ENCODE results near the gene MAT1A.
"Not testable (repeated sequence)": the region's sequence is repeated elsewhere in the genome, so short reads cannot be mapped to it uniquely, and the experiment has no call there.

The MAT1A gene

DNA sequence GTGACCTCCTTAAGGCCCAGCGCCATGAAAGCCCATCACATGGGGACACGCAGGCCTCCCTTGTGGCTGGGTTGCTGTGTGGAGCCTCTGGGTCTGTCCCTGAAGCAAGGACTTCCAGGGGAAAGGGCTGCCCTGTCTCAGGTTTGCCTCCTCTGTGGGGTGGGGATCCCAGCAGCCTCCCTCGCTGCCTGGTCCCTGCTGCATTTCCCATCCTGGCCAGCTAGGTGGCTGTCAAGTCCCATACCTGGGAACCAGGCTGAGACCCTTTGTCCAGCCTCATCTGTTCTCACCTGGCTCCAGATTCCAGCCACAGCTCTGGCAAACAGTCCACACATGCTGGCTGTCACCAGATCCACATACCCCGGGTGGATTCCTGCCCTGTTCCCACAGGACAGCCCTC is 32.7 kb downstream of the MAT1A start:
- not testable (repeated sequence) for DNase-seq (ENCODE audit: low read depth); H3K4me3 ChIP-seq (ENCODE audit: low read depth, low read length)
- TF ChIP-seq, protein P1, sequence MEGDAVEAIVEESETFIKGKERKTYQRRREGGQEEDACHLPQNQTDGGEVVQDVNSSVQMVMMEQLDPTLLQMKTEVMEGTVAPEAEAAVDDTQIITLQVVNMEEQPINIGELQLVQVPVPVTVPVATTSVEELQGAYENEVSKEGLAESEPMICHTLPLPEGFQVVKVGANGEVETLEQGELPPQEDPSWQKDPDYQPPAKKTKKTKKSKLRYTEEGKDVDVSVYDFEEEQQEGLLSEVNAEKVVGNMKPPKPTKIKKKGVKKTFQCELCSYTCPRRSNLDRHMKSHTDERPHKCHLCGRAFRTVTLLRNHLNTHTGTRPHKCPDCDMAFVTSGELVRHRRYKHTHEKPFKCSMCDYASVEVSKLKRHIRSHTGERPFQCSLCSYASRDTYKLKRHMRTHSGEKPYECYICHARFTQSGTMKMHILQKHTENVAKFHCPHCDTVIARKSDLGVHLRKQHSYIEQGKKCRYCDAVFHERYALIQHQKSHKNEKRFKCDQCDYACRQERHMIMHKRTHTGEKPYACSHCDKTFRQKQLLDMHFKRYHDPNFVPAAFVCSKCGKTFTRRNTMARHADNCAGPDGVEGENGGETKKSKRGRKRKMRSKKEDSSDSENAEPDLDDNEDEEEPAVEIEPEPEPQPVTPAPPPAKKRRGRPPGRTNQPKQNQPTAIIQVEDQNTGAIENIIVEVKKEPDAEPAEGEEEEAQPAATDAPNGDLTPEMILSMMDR (conservative IDR thresholded peaks at IDR 0.05; ENCODE audit: low read depth, low read length) = peak; percentile 43

DNA sequence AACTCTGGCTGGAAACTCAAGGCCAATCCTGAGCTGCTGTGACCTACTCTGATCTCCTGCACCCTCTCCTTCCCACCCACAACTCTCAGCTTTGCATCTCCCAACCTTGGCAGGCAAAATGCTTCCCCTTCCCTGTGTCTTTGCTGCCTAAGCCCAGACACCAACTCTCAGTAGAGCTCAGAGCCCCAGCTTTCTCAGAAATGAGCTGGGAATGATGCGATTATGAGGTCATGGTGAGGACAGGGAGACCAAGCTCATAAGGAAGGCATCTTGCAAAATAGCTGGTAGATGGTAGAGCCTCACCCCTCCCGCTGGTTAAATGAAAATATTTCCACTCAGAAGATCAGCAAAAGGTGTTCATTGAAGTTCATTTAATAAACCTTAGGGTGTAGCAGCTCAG is 34.7 kb downstream of the MAT1A start:
- DNase-seq (ENCODE audit: low read depth); H3K4me3 ChIP-seq (ENCODE audit: low read depth, low read length): not testable (repeated sequence)

DNA sequence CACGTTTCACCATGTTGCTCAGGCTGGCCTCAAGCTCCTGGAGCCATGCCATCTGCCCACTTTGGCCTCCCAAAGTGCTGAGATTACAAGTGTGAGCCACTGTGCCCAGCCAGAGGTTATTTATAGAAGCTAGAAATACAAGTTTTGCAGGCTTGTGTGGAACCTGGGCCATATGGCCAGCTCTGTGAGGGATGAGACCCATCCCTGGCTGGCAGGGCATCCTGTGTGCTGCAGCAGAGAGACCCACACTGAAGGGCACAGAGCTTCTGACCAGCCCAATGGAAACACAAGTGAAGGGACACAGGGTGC is 35.5 kb downstream of the MAT1A start:
- not testable (repeated sequence) for DNase-seq (ENCODE audit: low read depth); H3K4me3 ChIP-seq (ENCODE audit: low read depth, low read length)

DNA sequence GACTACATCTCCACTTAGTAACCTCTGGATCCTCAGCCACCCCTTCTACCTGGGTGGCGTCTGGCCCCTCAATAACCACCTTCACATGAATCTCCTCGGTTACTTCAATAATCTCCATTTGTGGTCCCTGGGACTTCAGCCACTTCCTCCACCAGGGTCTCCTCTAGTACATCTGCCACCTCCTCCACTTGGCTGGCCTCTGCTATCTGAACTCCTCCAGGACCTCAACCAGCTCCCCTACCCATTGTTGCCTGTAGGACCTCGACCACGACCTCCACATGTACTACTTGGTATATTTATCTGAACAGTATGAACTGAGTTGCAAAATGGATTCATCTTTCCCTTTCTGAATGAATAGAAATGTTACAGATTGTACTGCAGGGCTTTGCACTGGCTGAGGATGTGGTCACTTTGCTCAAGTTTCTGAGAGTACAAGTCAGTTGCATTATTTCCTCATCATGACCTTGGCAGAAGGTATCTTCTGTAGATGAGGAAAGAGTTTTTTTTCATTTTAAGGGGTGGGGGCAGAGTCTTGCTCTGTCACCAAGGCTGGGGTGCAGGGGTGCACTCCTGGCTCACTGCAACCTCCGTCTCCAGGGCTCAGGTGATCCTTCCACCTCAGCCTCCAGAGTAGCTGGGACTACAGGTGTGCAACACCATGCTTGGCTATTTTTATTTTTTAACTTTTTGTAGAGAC is 36.0 kb downstream of the MAT1A start:
- H3K4me3 ChIP-seq (ENCODE audit: low read depth, low read length) = no peak overlapping the region
- TF ChIP-seq, protein P1 (conservative IDR thresholded peaks at IDR 0.05; ENCODE audit: low read depth, low read length) = no peak
- DNase-seq (ENCODE audit: low read depth) = peak; percentile 15

DNA sequence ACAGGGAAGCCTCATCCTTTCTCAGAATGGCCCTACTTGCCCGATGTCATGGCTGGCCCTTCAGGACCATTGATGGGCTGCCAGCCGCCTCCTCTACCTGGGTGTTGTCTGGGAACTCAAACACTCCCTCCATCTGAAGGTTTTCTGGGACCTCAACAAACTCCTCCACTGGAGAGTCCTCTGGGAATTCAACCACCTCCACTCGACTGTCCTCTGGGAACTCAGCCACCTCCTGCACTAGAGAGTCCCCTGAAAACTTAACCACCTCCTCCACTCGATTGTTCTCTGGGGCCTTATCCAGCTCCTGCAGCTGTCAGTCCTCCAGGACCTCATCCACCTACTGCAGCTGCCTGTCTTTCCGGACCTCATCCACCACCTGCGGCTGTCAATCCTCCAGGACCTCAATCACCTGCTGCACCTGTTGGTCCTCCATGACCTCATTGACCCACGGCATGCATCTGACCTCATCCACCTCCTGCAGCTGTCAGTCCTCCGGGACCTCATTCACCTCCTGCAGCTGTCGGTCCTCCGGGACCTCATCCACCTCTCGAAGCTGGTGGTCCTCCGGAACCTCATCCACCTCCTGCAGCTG is 37.1 kb downstream of the MAT1A start:
- TF ChIP-seq, protein P1 (conservative IDR thresholded peaks at IDR 0.05; ENCODE audit: low read depth, low read length) = no peak

DNA sequence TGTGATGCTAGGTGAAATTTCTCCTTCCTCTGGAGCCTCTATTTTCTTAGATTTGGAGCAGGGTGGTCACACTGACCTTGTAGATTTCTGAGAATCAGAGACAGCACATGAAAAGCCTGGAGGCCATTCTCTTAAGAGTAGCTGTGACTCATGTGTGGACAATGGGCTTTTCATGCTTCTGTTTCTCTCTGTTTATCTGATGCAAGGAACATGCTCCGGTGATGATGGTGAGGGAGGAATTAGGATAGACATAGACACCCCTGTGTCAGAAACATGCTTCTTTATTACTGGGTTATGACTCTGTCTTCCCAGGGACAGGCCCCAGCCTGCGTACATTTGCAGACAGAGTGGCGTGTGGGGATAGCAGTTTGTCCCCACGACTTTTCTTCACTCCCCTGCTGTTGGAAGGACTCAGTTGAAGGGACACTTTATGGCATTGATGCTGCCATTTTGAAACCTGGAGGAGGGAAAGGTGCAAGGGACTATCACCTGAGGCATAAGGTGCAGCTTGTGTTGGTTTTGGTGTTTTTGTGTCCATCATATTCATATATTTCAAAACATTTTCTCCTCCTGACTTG is 37.7 kb downstream of the MAT1A start:
- H3K4me3 ChIP-seq (ENCODE audit: low read depth, low read length); DNase-seq (ENCODE audit: low read depth): not testable (repeated sequence)

More for the DNA sequence above, 37.1 kb downstream of the MAT1A start:
- no peak for DNase-seq (ENCODE audit: low read depth)
- no peak overlapping the region for H3K4me3 ChIP-seq (ENCODE audit: low read depth, low read length)

DNA sequence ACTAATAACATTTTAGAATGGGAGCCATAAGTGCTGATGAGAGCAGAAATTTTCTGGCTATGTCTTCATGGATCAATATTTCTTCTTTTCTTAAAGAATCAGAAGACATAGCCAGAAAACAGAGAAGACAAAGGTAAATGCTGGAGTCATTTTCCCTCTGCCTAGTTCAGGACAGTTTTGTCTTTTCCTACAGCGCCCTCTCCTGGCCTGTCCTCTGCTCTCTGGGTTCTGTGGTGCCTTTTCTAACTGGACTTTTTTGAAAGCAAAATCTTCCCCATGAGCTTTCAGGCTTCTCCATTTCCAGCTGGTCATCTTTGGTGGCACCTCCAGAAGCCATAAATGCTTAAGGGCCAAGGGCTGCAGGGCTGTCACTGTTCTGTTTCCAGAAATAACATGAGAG is 39.1 kb downstream of the MAT1A start:
- not testable (repeated sequence) for DNase-seq (ENCODE audit: low read depth); H3K4me3 ChIP-seq (ENCODE audit: low read depth, low read length)

DNA sequence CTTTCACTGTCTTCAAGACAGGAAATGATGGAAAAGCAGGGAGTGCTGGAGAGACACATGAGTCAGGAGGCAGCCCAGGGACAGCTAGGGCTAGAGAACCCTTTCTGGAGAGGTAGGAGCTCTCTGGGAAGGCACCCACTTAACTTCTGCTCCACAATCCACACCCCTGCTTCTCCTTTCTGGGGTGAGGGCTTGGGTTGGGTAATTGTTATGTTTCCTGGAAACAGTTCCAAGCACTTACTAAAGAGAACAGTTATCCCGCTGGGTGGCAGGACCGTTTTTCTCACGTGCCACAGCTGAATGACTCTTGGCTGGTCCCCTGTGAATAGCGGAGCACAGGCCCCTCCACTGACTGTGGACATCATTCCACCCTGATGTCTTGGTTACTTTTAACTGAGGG is 39.6 kb downstream of the MAT1A start:
- not testable (repeated sequence) for H3K4me3 ChIP-seq (ENCODE audit: low read depth, low read length); DNase-seq (ENCODE audit: low read depth)

DNA sequence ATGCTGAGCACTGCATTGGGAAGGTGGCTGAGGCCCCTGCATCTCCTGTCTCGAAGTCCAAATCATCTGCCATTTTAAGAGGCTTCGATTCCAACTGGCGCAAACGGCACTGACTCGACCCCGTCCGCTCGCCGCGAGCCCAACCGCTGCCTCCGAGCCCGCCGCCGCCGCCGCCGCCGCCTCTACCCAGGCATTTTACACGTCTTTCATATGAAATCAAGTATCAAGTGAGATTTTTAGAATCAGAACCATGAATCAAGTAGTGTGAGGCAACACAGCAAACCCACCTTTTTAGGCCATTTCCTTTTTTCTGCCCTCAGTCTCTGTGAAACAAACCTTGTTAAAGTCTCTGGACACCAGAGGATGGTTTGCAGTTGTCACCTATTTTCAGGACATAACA is 41.8 kb downstream of the MAT1A start:
- DNase-seq (ENCODE audit: low read depth); H3K4me3 ChIP-seq (ENCODE audit: low read depth, low read length): not testable (repeated sequence)

DNA sequence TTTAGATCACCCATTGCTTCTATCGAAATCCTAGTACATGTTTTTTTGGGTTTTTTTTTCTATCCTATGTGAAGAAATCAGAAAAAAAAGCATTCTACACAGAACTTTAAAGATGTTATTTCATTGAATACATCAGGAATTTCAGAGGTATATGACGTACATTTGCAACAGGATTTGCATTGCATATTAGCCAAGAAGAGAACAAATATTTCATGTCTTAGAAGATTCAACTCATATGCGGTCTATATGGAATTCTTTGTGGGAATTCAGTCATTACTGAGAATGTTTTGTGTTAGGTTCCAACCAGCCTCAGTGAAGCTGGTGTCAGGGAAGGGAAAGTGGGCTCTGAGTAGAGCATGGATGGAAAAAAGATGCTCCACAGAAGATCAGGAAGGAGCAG is 45.1 kb downstream of the MAT1A start:
- not testable (repeated sequence) for DNase-seq (ENCODE audit: low read depth); H3K4me3 ChIP-seq (ENCODE audit: low read depth, low read length)

DNA sequence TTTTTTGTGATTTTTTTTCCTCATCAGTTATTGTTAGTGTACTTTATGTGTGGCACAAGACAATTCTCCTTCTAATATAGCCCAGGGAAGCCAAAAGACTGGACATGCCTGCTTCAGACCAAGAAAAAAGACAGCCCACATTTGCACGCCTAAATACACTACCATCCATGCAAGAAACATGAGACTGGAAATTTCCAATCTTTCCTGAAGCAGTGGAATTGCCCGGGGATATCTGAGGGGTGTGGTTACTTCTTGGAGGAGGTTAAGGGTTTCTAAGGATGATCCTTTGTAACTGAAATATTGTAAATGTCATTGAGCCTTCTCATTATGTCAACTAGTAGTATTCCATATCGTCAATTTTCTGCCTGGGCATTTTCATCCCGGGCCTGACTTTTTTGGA is 47.1 kb downstream of the MAT1A start:
- not testable (repeated sequence) for H3K4me3 ChIP-seq (ENCODE audit: low read depth, low read length); DNase-seq (ENCODE audit: low read depth)

DNA sequence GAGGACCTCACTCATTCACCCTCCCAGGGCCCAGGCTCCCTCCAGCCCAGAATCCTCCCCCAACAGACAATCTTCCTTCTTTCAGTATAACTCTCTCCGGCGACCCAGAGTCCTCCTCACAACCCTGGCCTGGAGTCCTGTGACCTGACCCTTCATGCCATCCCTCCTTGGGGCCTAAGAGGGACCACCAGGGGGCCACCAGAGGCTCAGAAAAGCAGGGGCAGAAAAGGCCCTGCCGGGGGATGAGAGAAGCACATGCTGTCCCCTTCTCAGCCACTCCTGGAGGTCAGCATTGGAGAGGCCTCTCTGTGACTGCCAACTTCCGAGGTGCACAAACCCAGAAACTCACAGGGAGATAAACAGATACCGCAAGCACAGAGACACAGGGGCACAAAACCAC is 53.0 kb downstream of the MAT1A start:
- H3K4me3 ChIP-seq (ENCODE audit: low read depth, low read length); DNase-seq (ENCODE audit: low read depth): not testable (repeated sequence)

DNA sequence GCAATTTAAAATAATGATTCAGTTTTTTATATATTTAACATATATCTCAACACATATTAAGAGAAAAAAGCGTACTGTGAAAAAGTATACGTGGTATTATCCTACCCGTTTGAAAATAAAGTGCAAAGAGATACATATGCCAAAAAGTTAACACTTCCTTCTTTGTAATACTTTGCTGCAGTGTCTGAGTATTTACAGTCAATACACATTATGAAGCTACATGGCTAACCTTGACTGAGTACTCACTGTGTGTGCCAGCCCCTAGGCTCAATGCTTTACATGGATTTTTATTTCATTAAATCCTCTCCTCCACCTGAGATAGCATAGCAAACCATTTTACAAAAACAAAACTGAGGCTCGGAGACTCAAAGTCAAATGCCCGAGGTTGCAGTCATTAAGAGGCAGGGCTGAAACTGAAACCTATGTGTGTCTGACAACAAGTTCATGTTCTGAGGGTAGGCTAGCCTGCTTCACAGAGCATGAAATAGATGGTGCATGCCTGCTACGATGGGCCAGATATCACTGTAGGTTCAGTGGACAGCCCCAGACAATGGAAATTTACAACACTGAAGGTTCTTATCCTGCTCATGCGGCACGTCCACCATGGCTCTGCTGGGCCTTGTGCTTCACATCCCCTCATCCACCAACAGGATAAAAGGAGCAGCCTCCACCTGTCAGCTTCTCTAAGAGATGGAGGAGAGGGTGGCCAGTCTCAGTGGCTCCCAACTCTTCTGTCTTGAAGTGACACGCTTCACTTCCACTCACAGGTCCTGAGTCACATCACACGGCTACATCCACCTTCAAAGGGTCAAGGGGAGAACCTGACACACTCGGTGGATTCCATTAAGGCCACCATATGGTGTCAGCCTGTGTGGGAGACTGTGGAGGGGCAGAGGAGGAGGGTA is 54.9 kb downstream of the MAT1A start:
- not testable (repeated sequence) for DNase-seq (ENCODE audit: low read depth)

DNA sequence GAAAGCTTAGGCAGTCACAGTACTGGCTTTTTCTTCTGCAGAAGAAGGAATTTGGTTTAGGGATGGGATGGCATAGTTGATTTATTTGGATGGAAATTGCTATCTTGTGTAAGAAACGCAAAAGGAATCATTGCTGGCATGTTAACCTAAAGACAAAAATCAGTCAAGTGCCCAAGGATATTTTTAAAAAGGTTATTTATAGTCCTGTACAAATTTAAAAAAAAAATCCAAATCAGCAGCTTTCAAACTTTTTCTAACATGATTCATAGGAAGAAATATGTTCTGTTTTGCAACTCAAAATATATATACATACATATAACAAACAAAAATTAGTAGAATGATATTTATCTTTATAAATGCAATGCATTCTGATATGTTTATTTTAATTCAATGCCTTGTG is 55.6 kb downstream of the MAT1A start:
- not testable (repeated sequence) for H3K4me3 ChIP-seq (ENCODE audit: low read depth, low read length); DNase-seq (ENCODE audit: low read depth)

More for the DNA sequence above, 54.9 kb downstream of the MAT1A start:
- not testable (repeated sequence) for H3K4me3 ChIP-seq (ENCODE audit: low read depth, low read length)

DNA sequence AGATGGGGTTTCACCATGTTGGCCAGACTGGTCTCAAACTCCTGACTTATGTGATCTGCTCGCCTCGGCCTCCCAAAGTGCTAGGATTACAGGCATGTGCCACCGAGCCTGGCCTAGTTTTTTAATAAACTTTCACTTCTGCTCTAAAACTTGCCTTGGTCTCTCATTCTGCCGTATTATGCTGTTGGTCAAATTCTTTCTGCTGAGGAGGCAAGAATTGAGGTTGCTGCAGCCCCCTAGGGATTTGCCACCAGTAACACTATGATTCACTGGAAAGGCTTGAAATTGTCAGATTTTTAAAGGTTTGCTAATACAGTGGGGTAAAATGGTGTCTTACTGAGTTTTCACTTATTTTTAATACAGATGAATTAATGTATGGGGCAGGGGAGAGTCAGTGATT is 62.7 kb downstream of the MAT1A start:
- H3K4me3 ChIP-seq (ENCODE audit: low read depth, low read length) = not testable (repeated sequence)
- DNase-seq (ENCODE audit: low read depth) = peak; percentile 50
